Activated T-cell treated with anti-CD3 and anti-CD28 coated beads for 48 hours (primary cell): ENCODE measurements around the gene PTCHD4.

ENCODE experiments used
- DNase-seq: peaks from one replicate; pipeline ENCODE4 v3.0.0-alpha.2; 2020; ENCODE audit warnings: low read depth

PTCHD4 gene

GRCh38 chr6:48099713-48100587, 11.0 kb downstream of the PTCHD4 start:
- DNase-seq, result no peak

DNA sequence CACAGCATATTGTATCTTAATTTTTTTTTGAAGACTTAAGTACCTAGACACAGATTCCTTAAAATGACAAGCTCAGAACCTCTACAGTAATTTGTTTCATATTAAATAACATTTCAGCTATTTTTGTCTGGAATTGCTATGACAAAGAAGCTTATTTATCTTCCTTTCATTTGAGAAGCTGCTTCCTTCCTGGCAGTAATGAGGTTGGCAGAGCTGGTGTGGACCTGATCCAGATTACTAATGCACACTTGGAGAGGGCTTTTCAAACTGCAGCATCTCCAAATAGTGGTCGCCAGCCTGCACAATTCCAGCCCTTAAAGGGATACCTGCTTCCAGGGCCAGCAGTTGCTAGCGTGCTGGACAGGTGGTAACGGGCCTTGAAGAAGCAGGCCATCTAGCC, 12.1 kb downstream of the PTCHD4 start:
- DNase-seq, result no peak

DNA sequence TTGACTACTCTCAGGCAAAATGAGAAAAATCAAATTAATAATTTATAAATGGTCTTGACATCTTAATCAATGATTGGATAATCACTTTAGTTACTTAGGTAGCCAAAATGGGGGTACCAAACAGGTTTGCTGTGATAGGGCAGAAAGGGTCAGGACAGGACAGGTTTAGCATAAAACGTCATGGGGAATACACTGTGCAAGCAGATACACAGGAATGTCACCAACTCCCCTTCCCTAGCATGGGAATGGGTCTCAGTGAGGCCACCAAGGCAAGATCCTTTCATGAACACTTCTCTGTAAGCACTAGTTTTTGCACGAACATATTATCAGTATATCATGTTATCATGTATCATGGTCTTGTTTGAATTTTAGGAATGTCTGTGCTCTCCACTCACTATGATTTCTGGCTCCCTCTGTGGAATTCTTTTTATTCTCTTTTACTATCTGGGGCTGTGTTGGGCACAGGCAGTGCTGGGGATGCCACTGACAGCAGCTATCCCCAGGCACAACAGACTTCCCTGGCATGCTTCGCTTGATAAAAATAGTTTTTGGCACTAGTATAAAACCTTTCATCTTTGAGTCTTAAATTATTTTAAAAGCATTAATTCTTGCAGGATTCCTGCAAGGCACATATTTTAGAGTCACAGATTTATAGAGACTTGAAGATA, 18.3 kb downstream of the PTCHD4 start:
- DNase-seq, result no peak

DNA sequence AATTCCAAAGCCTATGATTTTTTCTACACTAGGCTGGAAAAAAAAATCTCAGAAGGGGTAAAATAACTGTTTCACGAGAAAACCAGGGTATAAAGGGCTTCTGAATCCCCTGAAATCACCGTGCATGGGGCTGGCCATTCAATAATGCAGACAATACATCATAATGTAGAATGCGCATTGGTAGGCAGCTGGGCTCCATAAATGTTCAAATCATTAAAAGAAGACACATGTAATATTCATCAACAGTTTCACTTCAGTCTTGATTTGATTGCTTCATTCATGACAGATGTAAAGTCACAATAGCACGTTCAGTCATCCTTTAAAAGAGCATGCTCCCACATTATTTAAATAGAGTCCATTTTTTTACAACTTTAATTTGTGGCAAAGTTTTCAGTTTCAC, 20.5 kb downstream of the PTCHD4 start:
- DNase-seq, result no peak

DNA sequence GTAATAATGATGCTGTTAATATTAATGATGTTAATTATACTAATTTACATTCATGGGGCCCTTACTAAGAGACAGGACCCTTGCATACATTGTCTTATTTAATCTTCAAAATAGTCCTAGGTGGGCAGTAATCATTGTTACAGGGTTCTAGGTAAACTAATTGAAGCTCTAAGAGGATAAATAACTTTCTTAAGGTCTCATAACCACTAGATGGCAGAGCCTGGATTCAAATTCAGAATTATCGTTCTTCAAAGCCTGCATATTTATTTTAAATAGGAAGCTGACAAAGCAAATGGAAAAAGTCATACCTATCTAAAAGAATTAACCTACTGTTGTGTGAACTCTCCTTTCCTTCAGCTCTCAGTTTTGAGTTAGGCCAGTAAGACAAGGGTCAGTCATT, 23.5 kb downstream of the PTCHD4 start:
- no peak for DNase-seq

DNA sequence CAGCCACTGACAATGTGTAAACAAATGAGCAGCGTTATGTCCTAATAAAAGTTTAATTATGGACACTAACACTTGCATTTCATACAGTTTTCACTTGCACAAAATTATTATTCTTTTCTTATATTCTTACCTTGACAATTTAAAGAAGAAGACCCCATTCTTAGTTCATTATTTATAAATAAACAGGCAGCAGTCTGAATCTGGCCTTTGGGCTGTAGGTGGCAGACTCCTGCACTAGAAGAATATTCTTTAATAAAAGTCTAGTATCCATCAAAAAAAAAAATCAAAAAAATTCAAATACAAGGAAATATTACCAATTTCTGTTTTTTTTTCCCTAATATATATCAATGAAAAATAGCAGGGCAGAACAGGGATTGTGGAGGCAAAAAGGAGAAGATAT, 24.8 kb downstream of the PTCHD4 start:
- no peak for DNase-seq

GRCh38 chr6:48085131-48085741, 25.8 kb downstream of the PTCHD4 start:
- no peak for DNase-seq

DNA sequence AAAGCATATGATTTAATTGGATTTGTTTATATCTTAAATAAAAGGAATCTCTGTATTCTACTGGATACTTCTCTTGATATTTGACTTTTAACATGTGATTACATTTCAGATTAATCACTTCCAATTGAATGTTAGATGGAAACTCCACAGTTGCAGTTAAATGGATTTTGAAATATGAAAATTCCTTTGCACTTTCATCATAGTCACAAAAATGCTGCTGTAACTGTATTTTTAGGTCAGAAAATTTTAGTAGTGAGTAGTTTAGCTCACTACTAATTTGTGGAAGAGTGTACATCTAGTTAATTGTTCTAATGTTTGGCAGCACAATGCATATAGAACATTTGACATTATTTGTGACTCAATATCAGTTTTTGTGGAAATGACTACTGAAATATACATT, 26.8 kb downstream of the PTCHD4 start:
- no peak for DNase-seq

DNA sequence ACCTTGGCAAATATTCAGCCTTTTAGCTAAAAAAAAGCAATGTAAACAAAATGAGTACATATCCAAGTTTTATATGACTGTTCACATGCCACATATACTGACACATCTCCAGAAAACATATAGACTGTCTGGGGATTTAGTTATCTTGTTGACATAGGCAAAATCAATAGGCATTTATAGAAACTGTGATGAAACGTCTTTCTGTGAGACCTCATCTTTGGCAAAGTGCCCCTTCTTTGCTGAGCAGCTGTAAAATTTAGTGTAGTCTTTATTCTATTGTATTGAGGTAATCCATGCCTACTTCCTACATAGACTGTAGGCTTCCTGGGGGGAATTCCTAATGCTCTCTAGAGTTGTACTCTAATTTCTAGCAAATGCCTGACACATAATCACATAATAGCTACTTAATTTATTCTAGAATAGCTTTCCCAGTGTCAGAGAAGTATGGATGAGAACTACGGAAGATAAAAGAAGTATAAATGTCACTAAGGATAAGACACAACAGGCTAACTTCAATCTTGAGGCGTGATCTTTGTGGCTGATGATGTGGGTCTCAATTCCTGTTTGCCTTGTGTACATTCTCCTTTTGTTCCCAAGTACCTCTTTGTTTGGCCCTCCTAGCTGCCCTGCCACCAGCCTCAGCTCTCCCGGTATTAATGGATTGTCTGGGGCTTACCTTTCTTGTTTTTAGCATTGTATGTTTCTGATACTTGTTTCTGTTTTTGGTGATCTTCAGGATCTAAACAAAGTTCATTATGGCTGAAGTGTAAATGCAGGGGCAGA, 30.6 kb downstream of the PTCHD4 start:
- DNase-seq, result no peak

GRCh38 chr6:48078120-48078519, 32.9 kb downstream of the PTCHD4 start:
- no peak for DNase-seq

GRCh38 chr6:48075181-48075580, 35.8 kb downstream of the PTCHD4 start:
- DNase-seq, result no peak

GRCh38 chr6:48073976-48074767, 36.8 kb downstream of the PTCHD4 start:
- DNase-seq, result no peak

- DNase-seq, result no peak
These were observed 39.2 kb downstream of the PTCHD4 start for GRCh38 chr6:48071833-48072232.

DNA sequence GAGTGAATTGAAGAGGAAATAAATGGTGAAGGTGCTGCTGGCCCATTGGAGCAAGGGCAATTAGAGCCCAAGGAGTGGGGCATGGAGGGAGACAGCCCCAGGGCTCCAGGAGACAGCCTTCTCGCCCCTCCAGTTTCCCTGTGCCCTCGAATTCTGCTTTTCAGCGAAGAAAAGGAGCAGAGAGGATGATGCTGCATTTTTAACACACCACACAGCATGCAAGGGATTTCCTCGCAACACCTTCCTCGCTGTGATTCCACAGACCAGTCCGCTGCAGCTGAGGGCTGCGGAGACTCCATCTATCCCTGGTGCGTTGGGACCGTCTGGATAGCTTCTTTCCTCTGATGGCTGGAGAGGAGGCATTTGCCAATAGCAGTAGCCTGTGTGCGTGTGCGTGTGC, 41.7 kb downstream of the PTCHD4 start:
- no peak for DNase-seq

GRCh38 chr6:48068278-48069251, 42.4 kb downstream of the PTCHD4 start:
- DNase-seq, result no peak

DNA sequence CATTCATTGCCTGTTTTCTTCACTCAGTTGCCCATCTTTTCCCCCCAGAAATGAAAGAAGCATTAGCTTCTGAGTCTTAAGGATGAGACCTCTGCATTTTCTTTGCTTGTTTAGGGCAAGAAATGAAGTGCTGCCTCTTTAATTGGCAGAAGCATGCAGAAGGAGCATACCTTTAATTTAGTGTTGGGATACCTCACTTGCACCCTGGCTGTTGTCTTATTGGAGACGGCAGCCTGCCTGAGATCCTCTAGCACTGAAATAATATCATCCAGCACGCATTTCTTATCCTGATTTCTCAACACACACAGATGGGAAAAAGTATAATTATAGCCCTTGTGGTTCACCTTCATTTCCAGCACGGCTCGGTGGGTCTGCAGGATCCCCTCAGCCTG, 43.1 kb downstream of the PTCHD4 start:
- DNase-seq, result no peak

DNA sequence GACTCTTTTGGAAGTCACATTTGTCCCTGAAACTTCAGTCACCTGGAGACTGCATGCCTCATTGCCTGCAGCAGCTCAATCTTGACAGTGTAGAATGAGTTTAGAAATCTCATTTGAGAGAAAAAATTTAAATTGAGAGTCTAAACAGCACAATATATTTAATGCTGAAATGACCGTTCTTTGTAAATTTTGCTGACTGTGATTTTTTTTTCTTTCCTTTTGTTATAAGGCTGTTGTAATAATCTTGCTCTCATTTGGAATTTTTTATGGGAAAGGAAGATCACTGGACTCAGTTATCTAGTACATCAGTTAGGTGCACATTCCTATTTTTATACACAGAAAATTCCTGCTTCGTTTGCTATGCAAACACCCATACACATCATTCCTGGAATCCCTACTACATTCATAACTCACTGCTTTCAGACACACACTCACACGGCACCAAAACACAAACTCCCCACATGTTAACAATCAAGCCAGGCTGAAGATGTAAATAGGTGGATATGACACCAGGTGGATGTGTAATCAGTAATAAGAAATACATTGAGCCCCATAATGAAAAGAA, 43.8 kb downstream of the PTCHD4 start:
- DNase-seq, result no peak

- DNase-seq, result no peak
These were observed 49.6 kb downstream of the PTCHD4 start for GRCh38 chr6:48061265-48061990.
